ENCODE measurements around the gene CCDC40.

The CCDC40 gene

GRCh38 chr17:80105762-80106161 lies 69.3 kb downstream of the CCDC40 start:
- DNase-seq: no peak

- no peak for DNase-seq
Measured at GRCh38 chr17:80106176-80106575, 69.7 kb downstream of the CCDC40 start.

- no peak for DNase-seq
Measured at GRCh38 chr17:80106751-80107150, 70.3 kb downstream of the CCDC40 start.

GRCh38 chr17:80107231-80108021 lies 71.0 kb downstream of the CCDC40 start:
- DNase-seq: no peak

- no peak for DNase-seq
Measured at GRCh38 chr17:80108036-80108971, 71.9 kb downstream of the CCDC40 start.

GRCh38 chr17:80109066-80109660 lies 72.7 kb downstream of the CCDC40 start:
- peak; percentile 25 for DNase-seq

- peak; percentile 68 for DNase-seq
Measured at GRCh38 chr17:80109713-80110446, 73.4 kb downstream of the CCDC40 start.

GRCh38 chr17:80110447-80110812 lies 74.0 kb downstream of the CCDC40 start:
- no peak for DNase-seq

- DNase-seq: no peak
Measured at GRCh38 chr17:80110927-80111701, 74.7 kb downstream of the CCDC40 start.

- no peak for DNase-seq
Measured at GRCh38 chr17:80111702-80112470, 75.4 kb downstream of the CCDC40 start.

- no peak for DNase-seq
Measured at GRCh38 chr17:80112471-80113032, 76.1 kb downstream of the CCDC40 start.

GRCh38 chr17:80113033-80113484 lies 76.6 kb downstream of the CCDC40 start:
- DNase-seq: no peak

GRCh38 chr17:80114758-80115157 lies 78.3 kb downstream of the CCDC40 start:
- DNase-seq: no peak

- no peak for DNase-seq
Measured at GRCh38 chr17:80115159-80115558, 78.7 kb downstream of the CCDC40 start.

GRCh38 chr17:80116276-80116920 lies 80.0 kb downstream of the CCDC40 start:
- DNase-seq: no peak

GRCh38 chr17:80116921-80117380 lies 80.5 kb downstream of the CCDC40 start:
- no peak for DNase-seq

GRCh38 chr17:80117491-80118401 lies 81.3 kb downstream of the CCDC40 start:
- no peak for DNase-seq

- DNase-seq: no peak
Measured at GRCh38 chr17:80118601-80119270, 82.3 kb downstream of the CCDC40 start.
